ENCODE results near the gene DPYSL4.

DPYSL4 gene

GRCh38 chr10:132249226-132249724 lies 62.5 kb downstream of the DPYSL4 start:
- no peak overlapping the region for H3K4me3 ChIP-seq

GRCh38 chr10:132249824-132250375 lies 63.2 kb downstream of the DPYSL4 start:
- H3K27ac ChIP-seq = no peak overlapping the region
- no peak overlapping the region for H3K4me3 ChIP-seq

More at GRCh38 chr10:132249226-132249724, 62.5 kb downstream of the DPYSL4 start:
- no peak overlapping the region for H3K27ac ChIP-seq

- Histone ChIP-seq H3K27ac (no peak overlapping the region), H3K4me3 (no peak overlapping the region)
Measured at GRCh38 chr10:132250481-132251475, 64.0 kb downstream of the DPYSL4 start.

- H3K4me3 ChIP-seq = no peak overlapping the region
- H3K27ac ChIP-seq = no peak overlapping the region
Measured at GRCh38 chr10:132251928-132252327, 65.2 kb downstream of the DPYSL4 start.

- Histone ChIP-seq H3K4me3 (no peak overlapping the region), H3K27ac (no peak overlapping the region)
Measured at GRCh38 chr10:132252412-132252811, 65.7 kb downstream of the DPYSL4 start.

- H3K27ac ChIP-seq = no peak overlapping the region
- H3K4me3 ChIP-seq = no peak overlapping the region
Measured at GRCh38 chr10:132253092-132253687, 66.4 kb downstream of the DPYSL4 start.

- Histone ChIP-seq H3K27ac (no peak overlapping the region), H3K4me3 (no peak overlapping the region)
Measured at GRCh38 chr10:132254841-132255240, 68.1 kb downstream of the DPYSL4 start.

All from skin epidermis (tissue), 12 donors.